K562 (cell line): Measurements from ENCODE around the gene ATXN7L1. TPM values are rescaled to one million over a fixed set of nuclear protein-coding genes. Genes with fewer than 3 reads are reported as not detected.

Experiments
- ATAC-seq: fragments of 200-7000 bp; cut with Tn5 transposase; 3 replicates; pipeline ENCODE4 v1.9.1; 2020; ENCODE audit warnings: moderate library complexity
- BruUV-seq: library from RNA; stranded (reverse); fragments of 400-500 nt; replicated peaks from 2 replicates; lab custom pipeline; 2021; lab: Mats Ljungman, UMichigan
- CTCF ChIA-PET: fragments of 300-600 bp; formaldehyde crosslinking; extraction: SDS; loops from one replicate; lab custom pipeline; 2021; ENCODE audit warnings: low intra/inter-chr PET ratio; lab: Yijun Ruan, JAX
- POLR2A ChIA-PET: fragments of 300-600, 350-650 bp; sonication (Branson Sonifier 250); formaldehyde crosslinking; extraction: SDS; loops from one replicate; lab custom pipeline; 2021; ENCODE audit warnings: antibody characterized with exemption, inconsistent platforms; lab: Yijun Ruan, JAX
- DNase-seq, 4 experiments: peaks; one replicate each; pipeline versions ENCODE4 v3.0.0 to v3.0.0-alpha.2; 2011 to 2018; ENCODE audit warnings: low spot score in 3 of 4, mixed read lengths in 3 of 4; ENCODE audit errors: extremely low read depth in 1 of 4
- FAIRE-seq: peaks from 2 replicates; lab custom pipeline; 2011; peaks lifted over from hg19 to GRCh38; lab: Jason Lieb, UNC
- H2AFZ ChIP-seq: 2 replicates; pipeline ENCODE4 v1.6.0; 2011; ENCODE audit warnings: low read depth, low read length, control low read depth, inconsistent platforms
- H3K27ac ChIP-seq: fragments of 200-600 bp; 3 replicates; pipeline ENCODE4 v1.8.0; 2011; ENCODE audit warnings: low read depth, mild to moderate bottlenecking, control low read depth, inconsistent platforms, low read length, moderate library complexity, mixed read lengths; ENCODE audit errors: extremely low read depth
- H3K27me3 ChIP-seq, 2 experiments: fragments of 300-600 bp in 1 of 2; 2 replicates in 1 of 2; 3 replicates in 1 of 2; pipeline versions ENCODE4 v1.6.0 to v1.8.0; 2011; ENCODE audit warnings: inconsistent platforms in 2 of 2, low read length in 2 of 2, mild to moderate bottlenecking in 1 of 2, mixed read lengths in 1 of 2, moderate library complexity in 1 of 2; ENCODE audit not compliant: control insufficient read depth in 2 of 2, insufficient read depth in 2 of 2
- H3K36me3 ChIP-seq: fragments of 300-600 bp; 3 replicates; pipeline ENCODE4 v1.8.0; 2011; ENCODE audit warnings: mild to moderate bottlenecking, low read length, inconsistent platforms; ENCODE audit not compliant: control insufficient read depth, insufficient read depth
- H3K4me1 ChIP-seq, 2 experiments: fragments of 200-600 bp in 1 of 2; replicated peaks in 1 of 2; 2 replicates in 1 of 2; 3 replicates in 1 of 2; pipeline versions ENCODE4 v1.5.1 to v1.8.0; 2011; ENCODE audit warnings: inconsistent platforms in 2 of 2, low read length in 2 of 2, mild to moderate bottlenecking in 1 of 2, mixed read lengths in 1 of 2, moderate library complexity in 1 of 2; ENCODE audit not compliant: control insufficient read depth in 2 of 2, insufficient read depth in 2 of 2
- H3K4me2 ChIP-seq: 2 replicates; pipeline ENCODE4 v1.6.1; 2011; ENCODE audit warnings: low read length, control low read depth, inconsistent platforms, mixed read lengths; ENCODE audit not compliant: insufficient read depth
- H3K4me3 ChIP-seq: fragments of 200-600 bp; sonication (generic), shearing (Covaris generic); 2 replicates; pipeline ENCODE4 v1.5.1; 2016; ENCODE audit warnings: control low read depth, inconsistent platforms
- H3K79me2 ChIP-seq: fragments of 200-600 bp; 3 replicates; pipeline ENCODE4 v1.8.0; 2011; ENCODE audit warnings: low read length, inconsistent platforms; ENCODE audit not compliant: control insufficient read depth, insufficient read depth
- H3K9ac ChIP-seq, 2 experiments: 2 replicates each; pipeline versions ENCODE4 v1.6.0 to v1.6.1; 2011; ENCODE audit warnings: low read depth in 2 of 2, low read length in 2 of 2, control low read depth in 1 of 2, inconsistent platforms in 1 of 2, mild to moderate bottlenecking in 1 of 2, mixed read lengths in 1 of 2; ENCODE audit not compliant: insufficient read depth in 1 of 2
- H3K9me1 ChIP-seq: one replicate; pipeline ENCODE4 v1.6.0; 2011; ENCODE audit warnings: inconsistent platforms, mild to moderate bottlenecking, low read length, moderate library complexity; ENCODE audit not compliant: control insufficient read depth, insufficient read depth
- H3K9me3 ChIP-seq: replicated peaks from 2 replicates; pipeline ENCODE4 v1.5.1; 2011; ENCODE audit warnings: low read depth, low read length, inconsistent platforms; ENCODE audit not compliant: control insufficient read depth, insufficient read depth
- H4K20me1 ChIP-seq: replicated peaks from 2 replicates; pipeline ENCODE4 v1.6.1; 2011; ENCODE audit warnings: low read length, inconsistent platforms, mixed read lengths; ENCODE audit not compliant: control insufficient read depth, insufficient read depth
- AFF1 ChIP-seq, 2 experiments: fragments of 450-650 bp; IDR thresholded peaks; 2 replicates each; pipeline ENCODE4 v1.6.1; 2018; ENCODE audit warnings: mild to moderate bottlenecking in 2 of 2, low read depth in 1 of 2; ENCODE audit not compliant: partially characterized antibody in 2 of 2
- CREB5 ChIP-seq: fragments of 250-450 bp; sonication (Bioruptor Pico); IDR thresholded peaks from 2 replicates; pipeline ENCODE4 v1.5.0; 2020; ENCODE audit warnings: mild to moderate bottlenecking
- FOXP1 ChIP-seq: sonication (generic); formaldehyde crosslinking; IDR thresholded peaks from 2 replicates; pipeline ENCODE4 v1.8.0; 2022; ENCODE audit warnings: mild to moderate bottlenecking, missing genetic modification reagents
- NCOA1 ChIP-seq: fragments of 450-650 bp; IDR thresholded peaks from 2 replicates; pipeline ENCODE4 v1.6.1; 2016; ENCODE audit warnings: low read depth
- PYGO2 ChIP-seq: fragments of 450-650 bp; IDR thresholded peaks from 2 replicates; pipeline ENCODE4 v1.6.1; 2016; ENCODE audit warnings: mild to moderate bottlenecking, missing genetic modification characterization, moderate library complexity, missing compliant biosample characterization
- SIRT6 ChIP-seq: IDR thresholded peaks from one replicate; pipeline ENCODE4 v1.6.1; 2012; ENCODE audit warnings: low read depth, mild to moderate bottlenecking, control low read depth, inconsistent platforms, low read length, moderate library complexity
- SMAD4 ChIP-seq: fragments of 250-450 bp; sonication (Bioruptor Pico); conservative IDR thresholded peaks from 2 replicates; pipeline ENCODE4 v1.8.0; 2021; ENCODE audit warnings: inconsistent platforms, mild to moderate bottlenecking, moderate library complexity
- TAL1 ChIP-seq: fragments of 450-650 bp; IDR thresholded peaks from 2 replicates; pipeline ENCODE4 v1.6.1; 2016; ENCODE audit warnings: mild to moderate bottlenecking
- ZBED1 ChIP-seq: IDR thresholded peaks from 2 replicates; pipeline ENCODE4 v1.6.1; 2014
- ZBTB2 ChIP-seq: fragments of 450-650 bp; IDR thresholded peaks from 2 replicates; pipeline ENCODE4 v1.6.1; 2016; ENCODE audit warnings: antibody characterized with exemption
- ZFP30 ChIP-seq: fragments of 250-450 bp; sonication (Bioruptor Pico); IDR thresholded peaks from 2 replicates; pipeline ENCODE4 v1.8.0; 2022; ENCODE audit warnings: moderate library complexity, mild to moderate bottlenecking, inconsistent platforms, borderline replicate concordance
- ZNF124 ChIP-seq: sonication (generic); formaldehyde crosslinking; IDR thresholded peaks from 2 replicates; pipeline ENCODE4 v1.8.1; 2022; ENCODE audit warnings: missing genetic modification reagents
- ZNF311 ChIP-seq: fragments of 250-450 bp; sonication (Bioruptor Pico); IDR thresholded peaks from 2 replicates; pipeline ENCODE4 v1.4.0; 2020; ENCODE audit warnings: mild to moderate bottlenecking, moderate library complexity
- ZNF830 ChIP-seq: fragments of 250-450 bp; sonication (Bioruptor Pico); IDR thresholded peaks from 2 replicates; pipeline ENCODE4 v1.5.0; 2021; ENCODE audit warnings: mild to moderate bottlenecking
- WGBS: fragments of 100-300 bp; shearing (Covaris generic); methylation state at CpG from one replicate; pipeline ENCODE4 v1.1.6; 2016; ENCODE audit warnings: low coverage, mixed read lengths; ENCODE audit not compliant: insufficient coverage; ENCODE audit errors: missing lambda C conversion rate; 5-methylcytosine and 5-hydroxymethylcytosine counted together
- in situ Hi-C: fragments of 300-500 bp; cut with MboI; formaldehyde crosslinking; loops from 4 replicates; pipeline ENCODE4 v1.15.0; 2018; ENCODE audit warnings: inconsistent platforms, mixed read lengths
- intact Hi-C: fragments of 100-400 bp; cut with micrococcal nuclease; formaldehyde crosslinking; loops from 2 replicates; pipeline ENCODE4 v1.14.2; 2022
- polyA plus RNA-seq, 8 experiments: library from polyadenylated mRNA; depleted of rRNA in 4 of 8; stranded (reverse) in 5 of 8; unstranded in 3 of 8; fragments of >200 nt; fragmentation: Nextera tagmentation in 2 of 8; fragmentation: Illumina TruSeq in 1 of 8; extraction: Ambion mirVana in 2 of 8; extraction: Trizol in 1 of 8; gene quantifications; 2 replicates each; pipeline versions ENCODE4 v1.2.1 to v1.2.3, GENCODE V29; 2011 to 2014; ENCODE audit warnings: inconsistent platforms in 1 of 8, missing spikeins in 1 of 8
- total RNA-seq, 7 experiments: library from RNA; depleted of rRNA in 6 of 7; stranded (reverse); fragments of >200 nt in 6 of 7; fragmentation: Illumina TruSeq in 2 of 7; extraction: Trizol in 2 of 7; gene quantifications; 2 replicates each; pipeline versions ENCODE4 v1.2.1 to v1.2.3, GENCODE V29; 2011 to 2021; ENCODE audit warnings: low replicate concordance in 1 of 7

ATXN7L1 gene
- total and polyA plus RNA-seq, 9 of the 15 experiments (the other 6 are each of a cell fraction or from before 2014, with no cell fraction given): 6.6 to 13.7 (median 10.7) TPM

- TF ChIP-seq FOXP1 (CRISPR knock-in tag): no peak
- no peak for TF ChIP-seq ZNF311 (CRISPR knock-in tag)
- no peak for TF ChIP-seq SMAD4 (CRISPR knock-in tag)
- no peak for TF ChIP-seq CREB5 (CRISPR knock-in tag)
Observed at GRCh38 chr7:105682341-105683060, 193.9 kb downstream of the ATXN7L1 start (continued).

GRCh38 chr7:105680505-105681187 lies 195.8 kb downstream of the ATXN7L1 start:
- POLR2A ChIA-PET: no interaction called here
- no peak overlapping the region for H2AFZ ChIP-seq
- no peak for TF ChIP-seq AFF1 (IDR thresholded peaks at IDR 0.05; ENCODE audit: low read depth in 1 of 2, partially characterized antibody in 2 of 2)
- TF ChIP-seq PYGO2 (tag): no peak
- TF ChIP-seq NCOA1: no peak
- TF ChIP-seq ZFP30 (CRISPR knock-in tag): no peak
- TF ChIP-seq ZBED1: no peak
- no peak for TF ChIP-seq ZBTB2
- no peak for TF ChIP-seq ZNF124 (CRISPR knock-in tag)
- TF ChIP-seq SIRT6: no peak
- TF ChIP-seq TAL1: no peak
- no peak for TF ChIP-seq ZNF830 (CRISPR knock-in tag)

More at GRCh38 chr7:105680505-105681187, 195.8 kb downstream of the ATXN7L1 start:
- H3K27ac ChIP-seq: no peak overlapping the region
- peaks cover 13 to 33% of the 10 kb centered on the region in 2 experiments; a peak in 4 of 5 replicates for H3K27me3 ChIP-seq
- no peak for ATAC-seq
- H3K9ac ChIP-seq: no peak overlapping the region
- intact Hi-C loops (no loop called here), in situ Hi-C loops (no loop called here)
- no peak overlapping the region for H3K4me3 ChIP-seq
- BruUV-seq: no TSS peak
- no peaks in the 10 kb centered on the region for H3K9me3 ChIP-seq
- no peaks in the 10 kb centered on the region for H3K79me2 ChIP-seq
- DNase-seq: no peak
- H3K4me1 ChIP-seq: peaks cover 14 to 21% of the 10 kb centered on the region in 2 experiments
- FAIRE-seq: no peak
- no peaks in the 10 kb centered on the region for H3K9me1 ChIP-seq
- H3K36me3 ChIP-seq: no peaks in the 10 kb centered on the region
- CTCF ChIA-PET: no interaction called here
- 26% methylated on average over 9 of the region's 9 CpGs for WGBS
- H3K4me2 ChIP-seq: no peak overlapping the region
- H4K20me1 ChIP-seq: 0 out of 2 replicates have a peak, but pooled peaks cover 15% of the 10 kb centered on the region
